WTC11 (cell line): Measurements from ENCODE around the gene RAB35. TPM values are rescaled to one million over a fixed set of nuclear protein-coding genes. Genes with fewer than 3 reads are reported as not detected.

ENCODE experiments used
- ATAC-seq: fragments of 200-7000 bp; cut with Tn5 transposase; 2 replicates; pipeline ENCODE4 v1.10.0; 2021; ENCODE audit warnings: mild to moderate bottlenecking, moderate library complexity
- CTCF ChIA-PET: fragments of 300-600 bp; sonication (Branson Sonifier 250); formaldehyde crosslinking; loops from one replicate; lab custom pipeline; 2021; ENCODE audit warnings: antibody characterized with exemption; lab: Charles Lee
- POLR2A ChIA-PET: fragments of 350-600 bp; sonication (Branson Sonifier 250); formaldehyde crosslinking; loops from one replicate; lab custom pipeline; 2021; ENCODE audit warnings: antibody characterized with exemption; lab: Charles Lee
- DNase-seq: peaks from one replicate; pipeline ENCODE4 v3.0.0; 2021; ENCODE audit warnings: low spot score
- H3K27ac Mint-ChIP-seq: 2 replicates; pipeline ENCODE4 v1.8.0; 2021; ENCODE audit warnings: mixed read lengths
- H3K27me3 Mint-ChIP-seq: 2 replicates; pipeline ENCODE4 v1.8.0; 2021; ENCODE audit warnings: low read depth, mild to moderate bottlenecking, moderate library complexity, mixed read lengths
- H3K36me3 Mint-ChIP-seq: 2 replicates; pipeline ENCODE4 v1.8.0; 2021; ENCODE audit warnings: mixed read lengths
- H3K4me1 Mint-ChIP-seq: 2 replicates; pipeline ENCODE4 v1.8.0; 2022; ENCODE audit warnings: mixed read lengths
- H3K4me3 Mint-ChIP-seq: 2 replicates; pipeline ENCODE4 v1.8.0; 2021; ENCODE audit warnings: mild to moderate bottlenecking, moderate library complexity, mixed read lengths
- H3K9me3 Mint-ChIP-seq: 2 replicates; pipeline ENCODE4 v1.8.0; 2021; ENCODE audit warnings: mixed read lengths
- ELF4 ChIP-seq: sonication (generic); formaldehyde crosslinking; IDR thresholded peaks from 2 replicates; pipeline ENCODE4 v1.8.1; 2022; ENCODE audit warnings: low read depth, mild to moderate bottlenecking, moderate library complexity, missing genetic modification reagents
- EMX1 ChIP-seq: fragments of 250-450 bp; sonication (Bioruptor Pico); IDR thresholded peaks from 2 replicates; pipeline ENCODE4 v1.8.0; 2021; ENCODE audit warnings: mild to moderate bottlenecking
- KAT7 ChIP-seq: sonication (generic); formaldehyde crosslinking; IDR thresholded peaks from 2 replicates; pipeline ENCODE4 v1.8.1; 2023; ENCODE audit warnings: missing genetic modification reagents, mild to moderate bottlenecking, borderline replicate concordance
- MYBL2 ChIP-seq: sonication (generic); formaldehyde crosslinking; IDR thresholded peaks from 2 replicates; pipeline ENCODE4 v1.8.1; 2023; ENCODE audit warnings: mild to moderate bottlenecking, moderate library complexity, missing genetic modification reagents
- NFE2L1 ChIP-seq: sonication (generic); formaldehyde crosslinking; IDR thresholded peaks from 2 replicates; pipeline ENCODE4 v1.8.1; 2023; ENCODE audit warnings: missing genetic modification reagents
- NR2C2 ChIP-seq: sonication (generic); formaldehyde crosslinking; IDR thresholded peaks from 2 replicates; pipeline ENCODE4 v1.8.0; 2022; ENCODE audit warnings: mild to moderate bottlenecking, missing genetic modification reagents
- PRRX2 ChIP-seq: fragments of 250-450 bp; sonication (Bioruptor Pico); IDR thresholded peaks from 2 replicates; pipeline ENCODE4 v1.8.0; 2021; ENCODE audit warnings: mild to moderate bottlenecking
- ZNF121 ChIP-seq: sonication (generic); formaldehyde crosslinking; IDR thresholded peaks from 2 replicates; pipeline ENCODE4 v1.8.0; 2023; ENCODE audit warnings: missing genetic modification reagents
- ZNF138 ChIP-seq: sonication (generic); formaldehyde crosslinking; conservative IDR thresholded peaks from 2 replicates; pipeline ENCODE4 v1.8.1; 2022; ENCODE audit warnings: mild to moderate bottlenecking, moderate library complexity, missing genetic modification reagents
- ZNF219 ChIP-seq: sonication (generic); formaldehyde crosslinking; IDR thresholded peaks from 2 replicates; pipeline ENCODE4 v1.8.0; 2023; ENCODE audit warnings: missing genetic modification reagents, mild to moderate bottlenecking, borderline replicate concordance
- ZNF423 ChIP-seq: fragments of 250-450 bp; sonication (Bioruptor Pico); IDR thresholded peaks from 2 replicates; pipeline ENCODE4 v2.1.2; 2022; ENCODE audit warnings: mild to moderate bottlenecking, moderate library complexity
- total RNA-seq: library from RNA; stranded (reverse); gene quantifications from 3 replicates; pipeline ENCODE4 v1.2.3, GENCODE V29; 2021
- TF ChIP-seq, protein P1 (sequence below): sonication (generic); formaldehyde crosslinking; IDR thresholded peaks from 2 replicates; pipeline ENCODE4 v1.8.0; 2022; ENCODE audit warnings: mild to moderate bottlenecking, missing genetic modification reagents
- TF ChIP-seq, protein P2 (sequence below): sonication (generic); formaldehyde crosslinking; IDR thresholded peaks from 2 replicates; pipeline ENCODE4 v1.8.0; 2023; ENCODE audit warnings: mild to moderate bottlenecking, missing genetic modification reagents
- TF ChIP-seq, protein P3 (sequence below): sonication (generic); formaldehyde crosslinking; IDR thresholded peaks from 2 replicates; pipeline ENCODE4 v1.8.1; 2023; ENCODE audit warnings: mild to moderate bottlenecking, missing genetic modification reagents, moderate library complexity
- TF ChIP-seq, protein P4 (sequence below): sonication (generic); formaldehyde crosslinking; IDR thresholded peaks from 2 replicates; pipeline ENCODE4 v1.8.1; 2023; ENCODE audit warnings: mild to moderate bottlenecking, moderate library complexity, missing genetic modification reagents
- TF ChIP-seq, protein P5 (sequence below): sonication (generic); formaldehyde crosslinking; IDR thresholded peaks from 2 replicates; pipeline ENCODE4 v1.8.1; 2023; ENCODE audit warnings: mild to moderate bottlenecking, missing genetic modification reagents
- TF ChIP-seq, protein P6 (sequence below): fragments of 250-450 bp; sonication (Bioruptor Pico); IDR thresholded peaks from 2 replicates; pipeline ENCODE4 v2.1.2; 2022; ENCODE audit warnings: mild to moderate bottlenecking, moderate library complexity
- TF ChIP-seq, protein P7 (sequence below): sonication (generic); formaldehyde crosslinking; IDR thresholded peaks from 2 replicates; pipeline ENCODE4 v1.8.1; 2023; ENCODE audit warnings: mild to moderate bottlenecking, missing genetic modification reagents, moderate library complexity
- TF ChIP-seq, protein P8 (sequence below): fragments of 200-600 bp; IDR thresholded peaks from 2 replicates; pipeline ENCODE4 v1.8.0; 2022; ENCODE audit warnings: antibody characterized with exemption
- TF ChIP-seq, protein P9 (sequence below): fragments of 250-450 bp; sonication (Bioruptor Pico); IDR thresholded peaks from 2 replicates; pipeline ENCODE4 v1.9.0; 2021; ENCODE audit warnings: mild to moderate bottlenecking

The RAB35 gene
- total RNA-seq, 1 experiment from 2014 or later = 44.5 TPM

DNA sequence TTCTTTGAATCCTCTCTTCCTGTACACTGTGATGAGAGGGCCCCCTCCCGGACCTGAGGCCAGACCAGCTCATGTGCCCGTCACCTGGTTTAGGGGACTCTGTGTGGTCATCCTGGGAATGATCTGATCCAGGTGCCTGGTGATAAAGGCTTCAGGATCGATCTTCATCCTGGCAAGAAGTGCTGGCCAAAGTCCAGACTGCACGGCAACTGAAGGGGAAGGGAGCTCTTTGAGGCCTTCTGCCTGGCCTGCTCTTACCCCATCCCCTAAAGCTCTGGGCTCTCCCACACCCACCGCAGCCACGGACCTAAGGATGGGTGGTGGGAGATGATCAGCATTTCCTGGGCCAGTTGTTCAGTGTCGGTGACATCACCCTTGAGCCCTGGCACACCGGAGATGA is 46.2 kb upstream of the RAB35 start:
- CTCF ChIA-PET = interaction anchor here (1.1 kb wide), 1 partner anchor 38 kb away, joined by 3 read pairs; the partner anchor contains the start of gene RPLP0
- Mint-ChIP-seq H3K4me3 (no peak overlapping the region), H3K27ac (no peak overlapping the region), H3K4me1 (no peaks in the 10 kb centered on the region), H3K27me3 (no peaks in the 10 kb centered on the region), H3K36me3 (peaks cover 70% of the 10 kb centered on the region), H3K9me3 (no peaks in the 10 kb centered on the region)
- no peak for DNase-seq
- ATAC-seq = no peak
- POLR2A ChIA-PET = interaction anchor here (0.5 kb wide), 1 partner anchor 17 kb away, joined by 3 read pairs; no protein-coding TSS in a partner anchor
- TF ChIP-seq, protein P1, sequence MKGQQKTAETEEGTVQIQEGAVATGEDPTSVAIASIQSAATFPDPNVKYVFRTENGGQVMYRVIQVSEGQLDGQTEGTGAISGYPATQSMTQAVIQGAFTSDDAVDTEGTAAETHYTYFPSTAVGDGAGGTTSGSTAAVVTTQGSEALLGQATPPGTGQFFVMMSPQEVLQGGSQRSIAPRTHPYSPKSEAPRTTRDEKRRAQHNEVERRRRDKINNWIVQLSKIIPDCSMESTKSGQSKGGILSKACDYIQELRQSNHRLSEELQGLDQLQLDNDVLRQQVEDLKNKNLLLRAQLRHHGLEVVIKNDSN (CRISPR knock-in tag) = no peak
- TF ChIP-seq NFE2L1 (CRISPR knock-in tag) (no peak), ELF4 (no peak), NR2C2 (CRISPR knock-in tag) (no peak), KAT7 (CRISPR knock-in tag) (no peak), ZNF138 (CRISPR knock-in tag) (no peak)
- TF ChIP-seq, protein P2, sequence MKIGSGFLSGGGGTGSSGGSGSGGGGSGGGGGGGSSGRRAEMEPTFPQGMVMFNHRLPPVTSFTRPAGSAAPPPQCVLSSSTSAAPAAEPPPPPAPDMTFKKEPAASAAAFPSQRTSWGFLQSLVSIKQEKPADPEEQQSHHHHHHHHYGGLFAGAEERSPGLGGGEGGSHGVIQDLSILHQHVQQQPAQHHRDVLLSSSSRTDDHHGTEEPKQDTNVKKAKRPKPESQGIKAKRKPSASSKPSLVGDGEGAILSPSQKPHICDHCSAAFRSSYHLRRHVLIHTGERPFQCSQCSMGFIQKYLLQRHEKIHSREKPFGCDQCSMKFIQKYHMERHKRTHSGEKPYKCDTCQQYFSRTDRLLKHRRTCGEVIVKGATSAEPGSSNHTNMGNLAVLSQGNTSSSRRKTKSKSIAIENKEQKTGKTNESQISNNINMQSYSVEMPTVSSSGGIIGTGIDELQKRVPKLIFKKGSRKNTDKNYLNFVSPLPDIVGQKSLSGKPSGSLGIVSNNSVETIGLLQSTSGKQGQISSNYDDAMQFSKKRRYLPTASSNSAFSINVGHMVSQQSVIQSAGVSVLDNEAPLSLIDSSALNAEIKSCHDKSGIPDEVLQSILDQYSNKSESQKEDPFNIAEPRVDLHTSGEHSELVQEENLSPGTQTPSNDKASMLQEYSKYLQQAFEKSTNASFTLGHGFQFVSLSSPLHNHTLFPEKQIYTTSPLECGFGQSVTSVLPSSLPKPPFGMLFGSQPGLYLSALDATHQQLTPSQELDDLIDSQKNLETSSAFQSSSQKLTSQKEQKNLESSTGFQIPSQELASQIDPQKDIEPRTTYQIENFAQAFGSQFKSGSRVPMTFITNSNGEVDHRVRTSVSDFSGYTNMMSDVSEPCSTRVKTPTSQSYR (CRISPR knock-in tag) = no peak
- TF ChIP-seq, protein P3, sequence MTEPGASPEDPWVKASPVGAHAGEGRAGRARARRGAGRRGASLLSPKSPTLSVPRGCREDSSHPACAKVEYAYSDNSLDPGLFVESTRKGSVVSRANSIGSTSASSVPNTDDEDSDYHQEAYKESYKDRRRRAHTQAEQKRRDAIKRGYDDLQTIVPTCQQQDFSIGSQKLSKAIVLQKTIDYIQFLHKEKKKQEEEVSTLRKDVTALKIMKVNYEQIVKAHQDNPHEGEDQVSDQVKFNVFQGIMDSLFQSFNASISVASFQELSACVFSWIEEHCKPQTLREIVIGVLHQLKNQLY (CRISPR knock-in tag) = no peak
- TF ChIP-seq, protein P4, sequence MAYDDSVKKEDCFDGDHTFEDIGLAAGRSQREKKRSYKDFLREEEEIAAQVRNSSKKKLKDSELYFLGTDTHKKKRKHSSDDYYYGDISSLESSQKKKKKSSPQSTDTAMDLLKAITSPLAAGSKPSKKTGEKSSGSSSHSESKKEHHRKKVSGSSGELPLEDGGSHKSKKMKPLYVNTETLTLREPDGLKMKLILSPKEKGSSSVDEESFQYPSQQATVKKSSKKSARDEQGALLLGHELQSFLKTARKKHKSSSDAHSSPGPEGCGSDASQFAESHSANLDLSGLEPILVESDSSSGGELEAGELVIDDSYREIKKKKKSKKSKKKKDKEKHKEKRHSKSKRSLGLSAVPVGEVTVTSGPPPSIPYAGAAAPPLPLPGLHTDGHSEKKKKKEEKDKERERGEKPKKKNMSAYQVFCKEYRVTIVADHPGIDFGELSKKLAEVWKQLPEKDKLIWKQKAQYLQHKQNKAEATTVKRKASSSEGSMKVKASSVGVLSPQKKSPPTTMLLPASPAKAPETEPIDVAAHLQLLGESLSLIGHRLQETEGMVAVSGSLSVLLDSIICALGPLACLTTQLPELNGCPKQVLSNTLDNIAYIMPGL (CRISPR knock-in tag) = no peak

DNA sequence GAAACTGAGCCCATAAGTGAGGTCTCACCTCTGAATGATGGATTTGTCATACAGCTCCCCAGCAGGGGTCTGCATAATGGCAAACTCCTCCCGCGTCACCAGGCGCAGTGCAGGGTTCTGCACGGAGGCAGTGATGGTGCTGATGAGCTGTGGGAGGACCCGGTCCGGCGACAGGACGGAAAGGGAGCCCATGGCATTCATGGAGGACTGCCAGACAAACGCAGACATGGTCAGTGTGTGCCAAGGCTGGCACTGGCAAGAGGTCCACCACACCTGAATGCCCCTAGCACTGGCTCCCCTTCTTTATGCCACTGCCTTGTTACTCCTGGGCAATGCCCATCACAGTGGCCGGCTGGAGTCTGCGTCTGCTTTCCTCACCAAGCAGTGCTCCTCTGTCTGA is 45.3 kb upstream of the RAB35 start:
- Mint-ChIP-seq H3K4me3 (no peak overlapping the region), H3K27ac (no peak overlapping the region), H3K4me1 (no peaks in the 10 kb centered on the region), H3K9me3 (no peaks in the 10 kb centered on the region), H3K36me3 (peaks cover 74% of the 10 kb centered on the region), H3K27me3 (no peaks in the 10 kb centered on the region)
- ChIA-PET CTCF (interaction anchor here (1.1 kb wide), 1 partner anchor 39 kb away, joined by 3 read pairs; the partner anchor contains the start of gene RPLP0), POLR2A (no interaction called here)
- ATAC-seq (no peak), DNase-seq (no peak)
- TF ChIP-seq, protein P5, sequence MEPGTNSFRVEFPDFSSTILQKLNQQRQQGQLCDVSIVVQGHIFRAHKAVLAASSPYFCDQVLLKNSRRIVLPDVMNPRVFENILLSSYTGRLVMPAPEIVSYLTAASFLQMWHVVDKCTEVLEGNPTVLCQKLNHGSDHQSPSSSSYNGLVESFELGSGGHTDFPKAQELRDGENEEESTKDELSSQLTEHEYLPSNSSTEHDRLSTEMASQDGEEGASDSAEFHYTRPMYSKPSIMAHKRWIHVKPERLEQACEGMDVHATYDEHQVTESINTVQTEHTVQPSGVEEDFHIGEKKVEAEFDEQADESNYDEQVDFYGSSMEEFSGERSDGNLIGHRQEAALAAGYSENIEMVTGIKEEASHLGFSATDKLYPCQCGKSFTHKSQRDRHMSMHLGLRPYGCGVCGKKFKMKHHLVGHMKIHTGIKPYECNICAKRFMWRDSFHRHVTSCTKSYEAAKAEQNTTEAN (CRISPR knock-in tag) = no peak
- TF ChIP-seq, protein P6, sequence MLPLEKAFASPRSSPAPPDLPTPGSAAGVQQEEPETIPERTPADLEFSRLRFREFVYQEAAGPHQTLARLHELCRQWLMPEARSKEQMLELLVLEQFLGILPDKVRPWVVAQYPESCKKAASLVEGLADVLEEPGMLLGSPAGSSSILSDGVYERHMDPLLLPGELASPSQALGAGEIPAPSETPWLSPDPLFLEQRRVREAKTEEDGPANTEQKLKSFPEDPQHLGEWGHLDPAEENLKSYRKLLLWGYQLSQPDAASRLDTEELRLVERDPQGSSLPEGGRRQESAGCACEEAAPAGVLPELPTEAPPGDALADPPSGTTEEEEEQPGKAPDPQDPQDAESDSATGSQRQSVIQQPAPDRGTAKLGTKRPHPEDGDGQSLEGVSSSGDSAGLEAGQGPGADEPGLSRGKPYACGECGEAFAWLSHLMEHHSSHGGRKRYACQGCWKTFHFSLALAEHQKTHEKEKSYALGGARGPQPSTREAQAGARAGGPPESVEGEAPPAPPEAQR = no peak
- TF ChIP-seq ZNF219 (CRISPR knock-in tag) (no peak), ZNF121 (CRISPR knock-in tag) (no peak), ZNF423 (CRISPR knock-in tag) (no peak), MYBL2 (CRISPR knock-in tag) (no peak), EMX1 (CRISPR knock-in tag) (no peak), PRRX2 (CRISPR knock-in tag) (no peak)
- TF ChIP-seq, protein P7, sequence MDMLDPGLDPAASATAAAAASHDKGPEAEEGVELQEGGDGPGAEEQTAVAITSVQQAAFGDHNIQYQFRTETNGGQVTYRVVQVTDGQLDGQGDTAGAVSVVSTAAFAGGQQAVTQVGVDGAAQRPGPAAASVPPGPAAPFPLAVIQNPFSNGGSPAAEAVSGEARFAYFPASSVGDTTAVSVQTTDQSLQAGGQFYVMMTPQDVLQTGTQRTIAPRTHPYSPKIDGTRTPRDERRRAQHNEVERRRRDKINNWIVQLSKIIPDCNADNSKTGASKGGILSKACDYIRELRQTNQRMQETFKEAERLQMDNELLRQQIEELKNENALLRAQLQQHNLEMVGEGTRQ (CRISPR knock-in tag) = no peak
- TF ChIP-seq, protein P8, sequence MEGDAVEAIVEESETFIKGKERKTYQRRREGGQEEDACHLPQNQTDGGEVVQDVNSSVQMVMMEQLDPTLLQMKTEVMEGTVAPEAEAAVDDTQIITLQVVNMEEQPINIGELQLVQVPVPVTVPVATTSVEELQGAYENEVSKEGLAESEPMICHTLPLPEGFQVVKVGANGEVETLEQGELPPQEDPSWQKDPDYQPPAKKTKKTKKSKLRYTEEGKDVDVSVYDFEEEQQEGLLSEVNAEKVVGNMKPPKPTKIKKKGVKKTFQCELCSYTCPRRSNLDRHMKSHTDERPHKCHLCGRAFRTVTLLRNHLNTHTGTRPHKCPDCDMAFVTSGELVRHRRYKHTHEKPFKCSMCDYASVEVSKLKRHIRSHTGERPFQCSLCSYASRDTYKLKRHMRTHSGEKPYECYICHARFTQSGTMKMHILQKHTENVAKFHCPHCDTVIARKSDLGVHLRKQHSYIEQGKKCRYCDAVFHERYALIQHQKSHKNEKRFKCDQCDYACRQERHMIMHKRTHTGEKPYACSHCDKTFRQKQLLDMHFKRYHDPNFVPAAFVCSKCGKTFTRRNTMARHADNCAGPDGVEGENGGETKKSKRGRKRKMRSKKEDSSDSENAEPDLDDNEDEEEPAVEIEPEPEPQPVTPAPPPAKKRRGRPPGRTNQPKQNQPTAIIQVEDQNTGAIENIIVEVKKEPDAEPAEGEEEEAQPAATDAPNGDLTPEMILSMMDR = no peak
- TF ChIP-seq, protein P9, sequence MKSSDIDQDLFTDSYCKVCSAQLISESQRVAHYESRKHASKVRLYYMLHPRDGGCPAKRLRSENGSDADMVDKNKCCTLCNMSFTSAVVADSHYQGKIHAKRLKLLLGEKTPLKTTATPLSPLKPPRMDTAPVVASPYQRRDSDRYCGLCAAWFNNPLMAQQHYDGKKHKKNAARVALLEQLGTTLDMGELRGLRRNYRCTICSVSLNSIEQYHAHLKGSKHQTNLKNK (CRISPR knock-in tag) = no peak
- TF ChIP-seq, protein P2 (CRISPR knock-in tag) = no peak
